Measurements from ENCODE around the gene APBA3. TPM values are rescaled to one million over a fixed set of nuclear protein-coding genes. Genes with fewer than 3 reads are reported as not detected.
"Not testable (repeated sequence)": the region's sequence is repeated elsewhere in the genome, so short reads cannot be mapped to it uniquely, and the experiment has no call there.

APBA3 gene
- total and polyA plus RNA-seq, 2 donors from 2014 or later = 17.1 to 27.5 TPM

- Histone ChIP-seq H3K27me3 (ENCODE audit: control insufficient read depth, insufficient read depth, low read length) (no peaks in the 10 kb centered on the region), H3K27ac (ENCODE audit: low read depth in 2 of 2, low read length in 2 of 2) (no peak overlapping the region), H3K4me3 (ENCODE audit: low read length in 3 of 3) (no peak overlapping the region), H3K9me3 (ENCODE audit: control insufficient read depth in 2 of 3, insufficient read depth in 1 of 3, low read length in 3 of 3) (no peaks in the 10 kb centered on the region), H3K9ac (ENCODE audit: low read length in 3 of 3) (no peak overlapping the region), H3K4me1 (ENCODE audit: control insufficient read depth in 2 of 3, insufficient read depth in 2 of 3, low read depth in 1 of 3, low read length in 3 of 3) (peaks cover 0 to 7% (median 0%) of the 10 kb centered on the region in 3 donors), H3K36me3 (ENCODE audit: control insufficient read depth in 2 of 3, insufficient read depth in 3 of 3, low read length in 3 of 3) (peaks cover 0 to 9% (median 2%) of the 10 kb centered on the region in 3 donors)
- no peak for TF ChIP-seq CTCF (IDR thresholded peaks at IDR 0.05; ENCODE audit: borderline replicate concordance, extremely low read depth, insufficient read depth)
- no peak for FAIRE-seq
- no peak for DNase-seq
- intact Hi-C loops (cut with DNase I) = no loop called here
Measured at GRCh38 chr19:3767050-3767449, 5.6 kb upstream of the APBA3 start.

DNA sequence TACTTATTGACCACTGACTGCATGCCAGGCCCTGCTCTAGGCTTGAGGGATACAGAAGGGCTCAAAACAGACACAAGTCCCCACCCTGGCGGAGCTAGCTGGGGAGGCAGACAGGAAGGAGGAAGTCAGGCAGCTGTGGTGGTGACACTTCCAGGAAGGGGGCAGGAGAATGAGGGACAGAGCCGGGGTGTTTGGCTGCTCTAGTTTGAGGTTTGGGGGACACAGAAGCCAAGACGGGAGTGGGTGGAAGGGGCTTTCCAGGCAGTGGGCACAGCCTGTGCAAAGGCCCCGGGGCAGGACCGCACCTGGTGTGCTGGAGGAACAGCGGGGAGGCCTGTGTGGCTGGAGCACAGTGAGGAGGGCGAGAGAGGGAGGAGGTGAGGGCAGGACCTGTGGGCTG lies 5.0 kb upstream of the APBA3 start:
- intact Hi-C loops (cut with DNase I) = no loop called here

DNA sequence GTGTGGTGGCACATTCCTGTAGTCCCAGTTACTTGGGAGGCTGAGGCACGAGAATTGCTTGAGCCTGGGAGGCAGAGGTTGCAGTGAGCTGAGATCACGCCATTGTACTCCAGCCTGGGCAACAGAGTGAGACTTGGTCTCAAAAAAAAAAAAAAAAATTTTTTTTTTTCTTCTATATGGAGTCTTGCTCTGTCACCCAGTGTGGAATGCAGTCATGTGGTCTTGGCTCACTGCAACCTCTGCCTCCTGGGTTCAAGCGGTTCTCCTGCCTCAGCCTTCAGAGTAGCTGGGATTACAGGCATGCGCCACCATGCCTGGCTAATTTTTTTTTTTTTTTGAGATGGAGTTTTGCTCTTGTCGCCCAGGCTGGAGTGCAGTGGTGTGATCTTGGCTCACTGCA lies 4.3 kb upstream of the APBA3 start:
- H3K4me1 ChIP-seq (ENCODE audit: control insufficient read depth in 2 of 3, insufficient read depth in 2 of 3, low read depth in 1 of 3, low read length in 3 of 3); H3K36me3 ChIP-seq (ENCODE audit: control insufficient read depth in 2 of 3, insufficient read depth in 3 of 3, low read length in 3 of 3); H3K27ac ChIP-seq (ENCODE audit: low read depth in 2 of 2, low read length in 2 of 2); DNase-seq; H3K9ac ChIP-seq (ENCODE audit: low read length in 3 of 3); H3K9me3 ChIP-seq (ENCODE audit: control insufficient read depth in 2 of 3, insufficient read depth in 1 of 3, low read length in 3 of 3); intact Hi-C loops (cut with DNase I); H3K27me3 ChIP-seq (ENCODE audit: control insufficient read depth, insufficient read depth, low read length); FAIRE-seq; H3K4me3 ChIP-seq (ENCODE audit: low read length in 3 of 3): not testable (repeated sequence)

More for the DNA sequence above, 5.0 kb upstream of the APBA3 start:
- no peaks in the 10 kb centered on the region for H3K27me3 ChIP-seq (ENCODE audit: control insufficient read depth, insufficient read depth, low read length)
- no peak for TF ChIP-seq CTCF (IDR thresholded peaks at IDR 0.05; ENCODE audit: borderline replicate concordance, extremely low read depth, insufficient read depth)
- H3K4me1 ChIP-seq (ENCODE audit: control insufficient read depth in 2 of 3, insufficient read depth in 2 of 3, low read depth in 1 of 3, low read length in 3 of 3) = peaks cover 0 to 10% (median 3%) of the 10 kb centered on the region in 3 donors
- H3K4me3 ChIP-seq (ENCODE audit: low read length in 3 of 3) = no peak overlapping the region
- DNase-seq (no peak), FAIRE-seq (no peak)
- peaks cover 0 to 9% (median 2%) of the 10 kb centered on the region in 3 donors for H3K36me3 ChIP-seq (ENCODE audit: control insufficient read depth in 2 of 3, insufficient read depth in 3 of 3, low read length in 3 of 3)
- H3K9ac ChIP-seq (ENCODE audit: low read length in 3 of 3) = no peak overlapping the region
- no peaks in the 10 kb centered on the region for H3K9me3 ChIP-seq (ENCODE audit: control insufficient read depth in 2 of 3, insufficient read depth in 1 of 3, low read length in 3 of 3)
- no peak overlapping the region for H3K27ac ChIP-seq (ENCODE audit: low read depth in 2 of 2, low read length in 2 of 2)

GRCh38 chr19:3765121-3765520 lies 3.6 kb upstream of the APBA3 start:
- no peaks in the 10 kb centered on the region for H3K9me3 ChIP-seq (ENCODE audit: control insufficient read depth in 2 of 3, insufficient read depth in 1 of 3, low read length in 3 of 3)
- H3K4me3 ChIP-seq (ENCODE audit: low read length in 3 of 3) = no peak overlapping the region
- TF ChIP-seq CTCF (IDR thresholded peaks at IDR 0.05; ENCODE audit: borderline replicate concordance, extremely low read depth, insufficient read depth) = no peak
- intact Hi-C loops (cut with DNase I) = no loop called here
- no peak overlapping the region for H3K9ac ChIP-seq (ENCODE audit: low read length in 3 of 3)
- DNase-seq (no peak), FAIRE-seq (no peak)
- H3K27ac ChIP-seq (ENCODE audit: low read depth in 2 of 2, low read length in 2 of 2) = no peak overlapping the region
- H3K36me3 ChIP-seq (ENCODE audit: control insufficient read depth in 2 of 3, insufficient read depth in 3 of 3, low read length in 3 of 3) = peaks cover 0 to 9% (median 2%) of the 10 kb centered on the region in 3 donors
- no peaks in the 10 kb centered on the region for H3K27me3 ChIP-seq (ENCODE audit: control insufficient read depth, insufficient read depth, low read length)
- peaks cover 0 to 11% (median 3%) of the 10 kb centered on the region in 3 donors for H3K4me1 ChIP-seq (ENCODE audit: control insufficient read depth in 2 of 3, insufficient read depth in 2 of 3, low read depth in 1 of 3, low read length in 3 of 3)
